ENCODE results near the gene ATG9B.

- TF ChIP-seq POLR2AphosphoS5 (IDR thresholded peaks at IDR 0.05; ENCODE audit: low read depth, low read length) (no peak), ZNF274 (IDR thresholded peaks at IDR 0.05; ENCODE audit: low read depth, low read length) (no peak), RAD21 (IDR thresholded peaks at IDR 0.05; ENCODE audit: low read depth) (no peak), YY1 (IDR thresholded peaks at IDR 0.05; ENCODE audit: extremely low read depth, insufficient replicate concordance, low read depth, low read length) (no peak), POLR2A (IDR thresholded peaks at IDR 0.05; ENCODE audit: borderline replicate concordance, extremely low read depth, insufficient read depth, insufficient read length) (no peak)
- TF ChIP-seq, protein P1, sequence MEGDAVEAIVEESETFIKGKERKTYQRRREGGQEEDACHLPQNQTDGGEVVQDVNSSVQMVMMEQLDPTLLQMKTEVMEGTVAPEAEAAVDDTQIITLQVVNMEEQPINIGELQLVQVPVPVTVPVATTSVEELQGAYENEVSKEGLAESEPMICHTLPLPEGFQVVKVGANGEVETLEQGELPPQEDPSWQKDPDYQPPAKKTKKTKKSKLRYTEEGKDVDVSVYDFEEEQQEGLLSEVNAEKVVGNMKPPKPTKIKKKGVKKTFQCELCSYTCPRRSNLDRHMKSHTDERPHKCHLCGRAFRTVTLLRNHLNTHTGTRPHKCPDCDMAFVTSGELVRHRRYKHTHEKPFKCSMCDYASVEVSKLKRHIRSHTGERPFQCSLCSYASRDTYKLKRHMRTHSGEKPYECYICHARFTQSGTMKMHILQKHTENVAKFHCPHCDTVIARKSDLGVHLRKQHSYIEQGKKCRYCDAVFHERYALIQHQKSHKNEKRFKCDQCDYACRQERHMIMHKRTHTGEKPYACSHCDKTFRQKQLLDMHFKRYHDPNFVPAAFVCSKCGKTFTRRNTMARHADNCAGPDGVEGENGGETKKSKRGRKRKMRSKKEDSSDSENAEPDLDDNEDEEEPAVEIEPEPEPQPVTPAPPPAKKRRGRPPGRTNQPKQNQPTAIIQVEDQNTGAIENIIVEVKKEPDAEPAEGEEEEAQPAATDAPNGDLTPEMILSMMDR (IDR thresholded peaks at IDR 0.05 in 2 of 3, conservative IDR thresholded peaks at IDR 0.05 in 1 of 3; ENCODE audit: borderline replicate concordance in 1 of 3, insufficient read depth in 1 of 3, low read depth in 2 of 3, low read length in 2 of 3) = no peak
These were observed 10.9 kb downstream of the ATG9B start for GRCh38 chr7:151013356-151013732.
